Natural killer cell (primary cell): ENCODE measurements around the gene POFUT2. TPM values are rescaled to one million over a fixed set of nuclear protein-coding genes. Genes with fewer than 3 reads are reported as not detected.

Source experiments
- ATAC-seq, 3 donors: fragments of 150-1000 bp in 2 of 3; fragments of 200-7000 bp in 1 of 3; cut with Tn5 transposase; 1 replicate in 1 of 3; 2 replicates in 2 of 3; pipeline ENCODE4 v1.10.0; 2021; ENCODE audit warnings: mild to moderate bottlenecking in 2 of 3, moderate library complexity in 2 of 3
- DNase-seq, 2 donors: peaks; one replicate each; pipeline versions ENCODE4 v3.0.0 to v3.0.0-alpha.2; 2013 to 2021; ENCODE audit warnings: mixed read lengths in 1 of 2
- H3K27ac ChIP-seq: one replicate; pipeline ENCODE4 v1.5.1; 2013; ENCODE audit warnings: mild to moderate bottlenecking, low read length
- H3K27me3 ChIP-seq: one replicate; pipeline ENCODE4 v1.6.1; 2013; ENCODE audit warnings: low read length; ENCODE audit not compliant: control insufficient read depth, insufficient read depth
- H3K36me3 ChIP-seq: one replicate; pipeline ENCODE4 v1.6.1; 2013; ENCODE audit warnings: low read length; ENCODE audit not compliant: control insufficient read depth, insufficient read depth
- H3K4me1 ChIP-seq: one replicate; pipeline ENCODE4 v1.6.1; 2013; ENCODE audit warnings: low read length; ENCODE audit not compliant: control insufficient read depth, insufficient read depth
- H3K4me3 ChIP-seq: one replicate; pipeline ENCODE4 v1.5.1; 2013; ENCODE audit warnings: low read length
- H3K9me3 ChIP-seq: one replicate; pipeline ENCODE4 v1.6.1; 2013; ENCODE audit warnings: low read length; ENCODE audit not compliant: control insufficient read depth, insufficient read depth
- H3K27ac Mint-ChIP-seq, 2 donors: one replicate each; pipeline ENCODE4 v1.8.0; 2022; ENCODE audit warnings: mild to moderate bottlenecking in 2 of 2, mixed read lengths in 2 of 2, moderate library complexity in 1 of 2
- H3K27me3 Mint-ChIP-seq, 2 donors: one replicate each; pipeline ENCODE4 v1.8.0; 2022; ENCODE audit warnings: low read depth in 2 of 2, mixed read lengths in 2 of 2
- H3K36me3 Mint-ChIP-seq: one replicate; pipeline ENCODE4 v1.8.0; 2022; ENCODE audit warnings: mixed read lengths
- H3K4me1 Mint-ChIP-seq, 2 donors: one replicate each; pipeline ENCODE4 v1.8.0; 2022; ENCODE audit warnings: mixed read lengths in 2 of 2
- H3K4me3 Mint-ChIP-seq: one replicate; pipeline ENCODE4 v1.8.0; 2022; ENCODE audit warnings: mild to moderate bottlenecking, moderate library complexity, mixed read lengths
- H3K9me3 Mint-ChIP-seq, 2 donors: one replicate each; pipeline ENCODE4 v1.8.0; 2022; ENCODE audit warnings: mixed read lengths in 2 of 2
- CTCF ChIP-seq: fragments of 200-600 bp; IDR thresholded peaks from one replicate; pipeline ENCODE4 v1.8.0; 2022; ENCODE audit warnings: antibody characterized with exemption
- WGBS: methylation state at CpG from one replicate; pipeline ENCODE4 v1.1.7; 2013; ENCODE audit warnings: missing lambda C conversion rate; ENCODE audit not compliant: insufficient coverage; 5-methylcytosine and 5-hydroxymethylcytosine counted together
- intact Hi-C: fragments of 100-400 bp; cut with micrococcal nuclease; formaldehyde crosslinking; loops from one replicate; pipeline ENCODE4 v1.14.2; 2022
- total RNA-seq, 4 donors: library from RNA; stranded (reverse); fragments of 120-200 nt in 1 of 4; gene quantifications; one replicate each; pipeline versions ENCODE4 v1.2.3 to v1.2.4, GENCODE V29; 2013 to 2022

Gene POFUT2
- total RNA-seq, 3 donors from 2014 or later (not counting 1 experiment from before 2014, with no cell fraction given) = 41.4 to 46.0 (median 43.3) TPM

- Histone ChIP-seq H3K4me1 (peaks cover 39% of the 10 kb centered on the region), H3K27me3 (no peaks in the 10 kb centered on the region), H3K4me3 (no peak overlapping the region), H3K36me3 (peaks cover 2% of the 10 kb centered on the region), H3K27ac (no peak overlapping the region), H3K9me3 (no peaks in the 10 kb centered on the region)
- ATAC-seq (no peak), DNase-seq (no peak)
- Mint-ChIP-seq H3K27ac (no peak overlapping the region), H3K9me3 (no peaks in the 10 kb centered on the region), H3K4me1 (peaks cover 28 to 33% of the 10 kb centered on the region in 2 donors), H3K36me3 (no peaks in the 10 kb centered on the region), H3K27me3 (peaks cover 21 to 25% of the 10 kb centered on the region in 2 donors), H3K4me3 (no peak overlapping the region)
- intact Hi-C loops = loop anchor here (5.0 kb wide), 1 partner anchor 41 kb away; no protein-coding TSS in a partner anchor
- TF ChIP-seq CTCF = no peak
- 89% methylated on average over 16 of the region's 16 CpGs for WGBS
Observed at GRCh38 chr21:45225741-45226327, 61.9 kb downstream of the POFUT2 start.

GRCh38 chr21:45225041-45225740, 62.5 kb downstream of the POFUT2 start:
- Histone ChIP-seq H3K4me3 (no peak overlapping the region), H3K27me3 (no peaks in the 10 kb centered on the region), H3K36me3 (peaks cover 3% of the 10 kb centered on the region), H3K4me1 (peaks cover 39% of the 10 kb centered on the region), H3K9me3 (no peaks in the 10 kb centered on the region), H3K27ac (no peak overlapping the region)
- no peak for ATAC-seq
- Mint-ChIP-seq H3K9me3 (no peaks in the 10 kb centered on the region), H3K27me3 (peaks cover 21 to 25% of the 10 kb centered on the region in 2 donors), H3K4me3 (no peak overlapping the region), H3K4me1 (peaks cover 28 to 33% of the 10 kb centered on the region in 2 donors), H3K27ac (no peak overlapping the region), H3K36me3 (no peaks in the 10 kb centered on the region)
- intact Hi-C loops = loop anchor here (5.0 kb wide), 1 partner anchor 42 kb away; no protein-coding TSS in a partner anchor
- 98% methylated on average over 10 of the region's 11 CpGs for whole genome bisulfite sequencing
- TF ChIP-seq CTCF = no peak
- DNase-seq = no peak

- intact Hi-C loops = no loop called here
- DNase-seq (peak in 1 of 2 donors; percentile 83), ATAC-seq (no peak)
- Mint-ChIP-seq H3K27ac (no peak overlapping the region), H3K9me3 (no peaks in the 10 kb centered on the region), H3K36me3 (no peaks in the 10 kb centered on the region), H3K4me3 (no peak overlapping the region), H3K27me3 (peaks cover 19 to 25% of the 10 kb centered on the region in 2 donors), H3K4me1 (peaks cover 28 to 33% of the 10 kb centered on the region in 2 donors)
- no peak for TF ChIP-seq CTCF
- H3K4me1 ChIP-seq = peaks cover 39% of the 10 kb centered on the region
- H3K27ac ChIP-seq = no peak overlapping the region
- H3K27me3 ChIP-seq = no peaks in the 10 kb centered on the region
- no peak overlapping the region for H3K4me3 ChIP-seq
- WGBS = 66% methylated on average over 24 of the region's 24 CpGs
- no peaks in the 10 kb centered on the region for H3K9me3 ChIP-seq
- peaks cover 5% of the 10 kb centered on the region for H3K36me3 ChIP-seq
Observed at GRCh38 chr21:45224189-45224938, 63.3 kb downstream of the POFUT2 start.
